ENCODE measurements around the gene HPRT1.

HPRT1 gene

GRCh38 chrX:134478374-134478773 is 18.4 kb downstream of the HPRT1 start:
- no peak for DNase-seq

DNA sequence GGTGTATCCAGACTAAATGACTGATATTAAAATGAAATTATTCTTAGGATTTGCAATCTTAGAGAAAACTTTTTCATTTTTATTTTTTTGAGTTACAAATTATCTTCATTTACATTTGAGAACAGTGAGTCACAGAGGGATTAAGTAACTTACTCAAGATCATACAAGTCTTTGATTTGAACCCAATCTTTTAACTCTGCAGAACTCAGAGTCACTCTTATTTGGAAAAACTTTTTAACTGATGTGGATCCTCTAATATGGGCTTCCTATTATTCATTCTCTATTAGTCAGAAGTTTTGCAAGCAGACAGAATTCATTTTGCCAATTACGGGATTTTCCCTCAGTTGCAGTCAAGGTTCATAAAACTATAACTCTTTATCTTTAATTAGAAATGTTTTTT is 20.1 kb downstream of the HPRT1 start:
- no peak for DNase-seq

DNA sequence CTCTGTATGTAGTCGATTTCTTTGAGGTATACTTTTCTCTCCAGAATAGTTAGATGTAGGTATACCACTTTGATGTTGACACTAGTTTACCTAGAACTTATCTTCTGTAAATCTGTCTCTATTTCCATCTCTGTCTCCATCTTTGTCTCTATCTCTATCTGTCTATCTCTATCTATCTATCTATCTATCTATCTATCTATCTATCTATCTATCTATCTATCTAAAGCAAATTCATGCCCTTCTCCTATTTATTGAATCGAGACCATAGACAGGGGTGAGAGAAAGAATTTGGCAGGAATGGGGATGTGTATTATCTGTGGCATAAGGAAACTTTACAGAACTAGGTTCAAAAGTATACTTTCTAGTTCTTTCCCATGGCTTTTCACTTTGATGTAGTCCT is 21.4 kb downstream of the HPRT1 start:
- no peak for DNase-seq

DNA sequence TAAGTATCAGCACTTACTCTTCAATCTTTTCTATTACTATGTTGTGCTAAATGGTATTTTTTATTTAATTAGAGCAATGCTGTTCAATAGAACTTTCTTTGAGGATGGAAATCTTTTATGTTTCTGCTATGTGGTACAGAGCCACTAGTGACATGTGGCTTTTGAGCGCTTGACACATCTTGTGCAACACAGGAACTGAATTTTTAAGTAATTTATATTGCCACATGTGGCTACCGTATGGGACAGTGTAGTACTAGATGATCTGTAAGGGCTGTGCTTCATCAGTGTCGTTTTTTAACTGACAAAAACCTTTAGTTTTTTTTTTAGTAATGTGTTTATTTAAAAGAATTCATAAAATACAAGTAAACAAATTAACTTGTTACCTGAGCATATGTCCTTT is 22.4 kb downstream of the HPRT1 start:
- DNase-seq: peak; percentile 30 to 43

DNA sequence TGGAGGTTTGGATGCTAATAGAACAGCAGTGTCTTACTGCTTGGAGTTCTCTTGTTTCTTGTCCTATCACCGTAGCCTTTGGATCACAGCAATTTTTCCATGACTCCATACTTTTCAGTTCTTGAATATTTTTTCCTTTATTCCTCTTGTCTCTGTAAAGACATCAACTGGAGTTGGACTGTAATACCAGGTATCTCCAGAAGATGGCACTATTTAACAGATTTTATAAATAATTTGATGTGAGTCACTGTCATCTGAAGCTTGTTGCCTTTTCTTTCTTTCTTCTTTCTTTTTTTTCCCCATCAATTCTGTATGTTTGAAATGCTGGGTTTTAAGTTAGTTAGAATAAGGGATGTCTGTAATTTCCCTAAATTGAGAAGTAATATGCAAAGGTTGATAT is 24.1 kb downstream of the HPRT1 start:
- peak; percentile 32 to 35 for DNase-seq

- DNase-seq: no peak
Observed at GRCh38 chrX:134501941-134502340, 42.0 kb downstream of the HPRT1 start.

GRCh38 chrX:134502686-134503085 is 42.7 kb downstream of the HPRT1 start:
- DNase-seq: no peak

- DNase-seq: no peak
Observed at GRCh38 chrX:134512566-134512965, 52.6 kb downstream of the HPRT1 start.

- DNase-seq: no peak
Observed at GRCh38 chrX:134513091-134513490, 53.1 kb downstream of the HPRT1 start.

DNA sequence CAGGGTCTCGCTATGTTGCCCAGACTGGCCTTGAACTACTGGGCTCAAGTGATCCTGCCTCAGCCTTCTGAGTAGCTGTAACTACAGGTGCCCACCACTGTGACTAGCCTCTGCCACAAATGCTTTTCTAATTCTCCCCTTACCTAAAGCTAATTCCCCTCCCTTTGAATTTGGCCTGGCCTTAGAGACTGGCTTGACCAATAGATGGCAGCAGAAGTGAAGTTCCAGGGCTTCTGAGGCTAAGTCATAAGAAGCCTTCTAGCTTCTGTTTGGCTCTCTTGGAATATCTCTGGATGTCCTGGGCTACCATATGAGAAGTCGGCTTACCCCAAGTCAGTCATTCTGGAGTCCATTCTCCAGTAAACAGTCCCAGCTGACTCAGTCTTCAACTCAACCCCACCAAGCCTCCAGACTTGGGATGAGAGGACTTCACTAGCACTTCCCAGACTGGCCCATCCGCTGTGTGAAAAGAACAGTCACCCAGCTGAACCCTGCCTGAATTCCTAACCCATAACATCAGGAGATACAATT is 61.0 kb downstream of the HPRT1 start:
- peak; percentile 24 to 33 for DNase-seq

DNA sequence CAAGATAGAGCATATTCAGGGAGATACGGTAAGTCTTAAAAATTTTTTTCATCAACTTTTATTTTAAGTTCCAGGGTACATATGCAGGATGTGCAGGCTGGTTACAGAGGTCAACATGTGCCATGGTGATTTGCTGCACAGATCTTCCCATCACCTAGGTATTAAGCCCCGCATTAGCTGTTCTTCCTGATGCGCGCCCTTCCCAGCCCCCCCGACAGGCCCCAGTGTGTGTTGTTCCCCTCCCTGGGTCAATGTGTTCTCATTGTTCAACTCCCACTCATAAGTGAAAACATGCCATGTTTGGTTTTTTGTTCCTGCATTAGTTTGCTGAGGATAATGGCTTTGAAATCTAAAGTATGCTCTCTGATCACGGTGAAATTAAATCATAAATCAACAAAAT is 64.2 kb downstream of the HPRT1 start:
- DNase-seq: no peak

DNA sequence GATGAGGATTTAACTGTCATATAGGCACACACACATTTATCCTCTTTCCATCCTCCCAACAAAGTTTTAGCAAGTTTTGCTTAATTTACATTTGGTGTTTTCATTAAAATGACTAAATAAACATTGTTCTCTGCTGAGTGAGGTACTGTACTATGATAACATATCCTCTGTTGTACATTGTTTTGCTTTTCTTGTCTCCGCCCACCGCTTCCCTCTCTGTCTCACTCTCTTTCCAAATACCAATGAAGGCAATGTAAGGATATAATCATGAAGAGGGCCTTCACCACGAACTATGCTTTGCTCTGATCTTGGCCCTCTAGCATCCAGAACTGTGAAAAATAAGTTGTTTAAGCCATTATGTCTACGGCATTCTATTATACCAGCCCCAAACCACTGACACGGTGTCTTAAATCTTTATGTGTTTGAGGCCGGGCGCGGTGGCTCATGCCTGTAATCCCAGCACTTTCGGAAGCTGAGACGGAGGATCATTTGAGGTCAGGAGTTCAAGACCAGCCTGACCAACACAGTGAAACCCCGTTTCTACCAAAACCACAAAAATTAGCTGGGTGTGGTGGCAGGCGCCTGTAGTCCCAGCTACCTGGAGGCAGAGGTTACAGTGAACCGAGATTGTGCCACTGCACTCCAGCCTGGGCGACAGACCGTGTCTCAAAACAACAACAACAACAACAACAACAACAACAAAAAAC is 65.3 kb downstream of the HPRT1 start:
- DNase-seq: no peak

DNA sequence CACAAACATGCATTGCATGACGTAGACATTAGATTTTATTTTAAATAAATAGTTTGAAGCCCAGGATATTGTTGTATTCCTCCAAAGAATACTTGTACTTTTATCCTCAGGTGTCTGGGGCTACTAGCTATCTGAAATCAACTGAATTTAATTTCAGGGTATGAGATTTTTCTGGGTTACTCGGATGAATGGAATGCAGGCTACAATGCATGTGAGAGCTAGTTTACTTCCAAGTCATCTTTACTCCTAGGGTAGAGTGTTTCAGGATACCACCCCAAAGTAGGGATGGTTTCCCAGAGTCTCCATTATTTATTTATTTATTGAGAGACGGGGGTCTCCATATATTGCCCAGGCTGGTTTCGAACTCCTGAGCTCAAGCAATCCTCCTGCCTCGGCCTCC is 66.4 kb downstream of the HPRT1 start:
- DNase-seq: no peak

- no peak for DNase-seq
Observed at GRCh38 chrX:134528960-134529359, 69.0 kb downstream of the HPRT1 start.

- DNase-seq: no peak
Observed at GRCh38 chrX:134529481-134529880, 69.5 kb downstream of the HPRT1 start.

DNA sequence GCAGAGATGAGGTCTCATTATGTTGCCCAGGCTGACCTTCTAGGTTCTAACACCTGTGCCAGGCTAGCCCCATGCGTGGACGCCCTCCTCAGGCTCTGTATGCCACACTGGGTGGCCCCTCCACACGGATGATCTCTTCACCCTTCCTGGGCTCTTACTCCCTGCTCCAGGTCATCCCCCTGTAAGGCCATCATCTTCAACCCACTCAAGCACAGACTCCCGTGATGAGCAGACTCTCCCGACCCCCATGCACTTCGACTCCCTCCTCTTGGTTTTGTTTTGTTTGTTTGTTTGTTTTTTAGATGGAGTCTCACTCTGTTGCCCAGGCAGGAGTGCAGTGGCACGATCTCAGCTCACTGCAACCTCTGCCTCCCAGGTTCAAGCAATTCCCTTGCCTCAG is 70.9 kb downstream of the HPRT1 start:
- no peak for DNase-seq

DNA sequence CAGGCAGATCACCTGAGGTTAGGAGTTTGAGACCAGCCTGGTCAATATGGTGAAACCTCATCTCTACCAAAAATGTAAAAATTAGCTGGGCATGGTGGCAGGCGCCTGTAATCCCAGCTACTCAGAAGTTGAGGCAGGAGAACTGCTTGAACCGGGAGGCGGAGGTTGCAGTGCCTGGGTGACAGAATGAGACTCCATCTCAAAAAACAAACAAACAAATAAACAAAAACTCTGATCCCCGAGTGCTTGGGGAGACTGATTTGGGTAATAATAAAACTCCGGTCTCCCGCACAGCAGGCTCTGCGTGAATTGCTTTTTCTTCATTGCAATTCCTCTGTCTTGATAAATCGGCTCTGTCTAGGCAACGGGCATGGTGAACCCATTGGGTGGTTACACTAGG is 73.4 kb downstream of the HPRT1 start:
- no peak for DNase-seq

- no peak for DNase-seq
Observed at GRCh38 chrX:134533952-134534351, 74.0 kb downstream of the HPRT1 start.

- no peak for DNase-seq
Observed at GRCh38 chrX:134537179-134537955, 77.4 kb downstream of the HPRT1 start.

DNA sequence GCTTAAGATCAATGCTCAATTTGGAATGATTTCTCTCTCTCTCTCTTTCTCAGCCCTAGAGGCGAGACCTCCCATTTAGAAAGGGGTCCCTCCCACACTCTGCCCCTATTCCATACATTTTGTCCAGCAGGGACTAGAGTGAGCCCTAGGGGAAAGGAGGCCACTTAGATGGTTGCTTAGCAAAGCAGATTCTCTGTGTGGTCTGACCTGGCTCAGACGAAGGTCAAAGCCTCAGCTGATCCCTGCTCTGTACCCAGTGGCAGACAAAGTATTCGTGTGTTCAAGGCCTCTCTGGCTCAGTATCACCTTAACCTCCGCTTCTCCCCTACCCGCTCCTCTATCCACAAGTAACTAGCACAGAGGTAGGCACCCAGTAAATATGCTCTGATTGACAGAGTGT is 78.4 kb downstream of the HPRT1 start:
- no peak for DNase-seq

DNA sequence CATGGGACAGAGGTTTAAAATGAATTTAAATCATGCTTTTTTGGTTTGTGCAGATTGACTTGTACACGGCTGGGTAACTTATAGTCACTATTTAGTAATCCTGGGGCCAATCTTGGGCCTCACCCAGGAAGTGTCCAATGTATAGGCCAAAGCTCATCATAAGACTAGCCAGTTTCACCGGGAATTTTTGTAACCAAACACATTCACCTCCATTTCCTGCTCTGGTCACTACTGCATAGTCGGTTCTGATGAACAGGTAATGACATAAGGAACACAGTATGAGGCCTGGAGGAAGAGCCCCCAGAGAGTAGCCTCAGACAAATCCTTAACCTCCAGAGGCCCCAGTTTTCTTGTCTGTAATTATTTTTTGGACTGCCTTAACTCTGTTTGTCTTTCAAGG is 81.9 kb downstream of the HPRT1 start:
- no peak for DNase-seq

DNA sequence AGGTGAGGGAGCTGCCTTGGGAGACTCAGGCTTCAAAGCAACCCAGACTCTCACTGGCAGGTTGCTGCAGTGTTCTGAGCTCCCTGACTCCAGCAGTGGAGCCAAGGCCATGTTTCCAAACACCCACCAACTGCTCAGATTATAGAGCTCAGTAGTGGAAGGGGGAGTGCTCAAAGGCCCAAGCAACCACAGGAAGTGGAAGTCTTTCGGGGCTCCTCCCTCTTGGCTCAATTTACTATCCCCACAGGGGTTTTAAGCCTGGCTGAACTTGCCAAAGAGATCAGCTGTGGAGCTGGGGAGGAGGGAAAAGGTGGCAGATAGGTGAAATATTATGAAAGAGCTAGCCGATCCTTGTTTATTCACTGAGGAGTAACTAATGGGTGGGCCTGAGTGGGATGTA is 82.5 kb downstream of the HPRT1 start:
- DNase-seq: peak; percentile 57 to 62

DNA sequence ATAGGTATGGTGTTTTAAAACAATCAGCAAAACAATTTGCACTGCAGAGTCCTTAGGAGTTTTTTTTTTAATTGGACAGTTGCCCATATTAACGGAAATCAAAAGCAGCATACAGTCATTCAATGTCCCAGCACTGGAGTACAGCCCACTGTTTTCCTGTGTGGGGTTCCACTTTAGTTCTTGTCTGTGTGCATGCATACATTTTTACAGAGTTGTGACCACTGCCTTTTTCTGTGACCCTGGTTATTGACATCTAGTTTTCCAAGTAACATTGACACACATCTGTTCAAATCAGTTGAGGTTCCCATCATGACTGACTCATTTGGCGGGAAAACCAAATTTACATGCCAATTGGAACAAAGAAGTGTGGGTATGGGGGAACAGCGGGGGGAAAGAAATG is 83.3 kb downstream of the HPRT1 start:
- no peak for DNase-seq

DNA sequence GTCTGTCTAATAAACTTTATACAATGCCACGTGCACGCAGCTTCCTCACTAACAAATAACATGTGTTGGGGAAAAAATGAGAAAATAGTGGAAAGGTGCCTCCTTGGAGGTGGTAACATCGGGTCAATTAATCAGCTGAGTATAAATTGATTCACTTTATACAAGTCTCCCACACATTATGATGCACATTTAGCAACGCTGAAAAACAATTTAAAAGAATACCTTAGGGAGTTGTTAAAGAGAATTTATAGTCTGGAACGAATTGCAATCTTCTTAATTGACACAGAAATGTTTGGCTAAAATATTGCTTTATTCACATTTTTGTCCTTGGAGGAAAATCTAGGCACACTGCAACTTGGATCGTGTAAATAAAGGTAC is 84.2 kb downstream of the HPRT1 start:
- no peak for DNase-seq
